CD4-positive, alpha-beta T cell treated with Interleukin-1 beta for 1 hour (primary cell): ENCODE results near the gene GINS2.

ENCODE experiments used
- DNase-seq, 2 donors: peaks; one replicate each; pipeline ENCODE4 v3.0.0-alpha.2; 2020 to 2022

Gene GINS2

GRCh38 chr16:85652431-85653221 is 36.1 kb downstream of the GINS2 start:
- DNase-seq: peak in 1 of 2 donors; percentile 22

- no peak for DNase-seq
These were observed 36.9 kb downstream of the GINS2 start for GRCh38 chr16:85651629-85652430.

GRCh38 chr16:85650844-85651628 is 37.7 kb downstream of the GINS2 start:
- DNase-seq: no peak

DNA sequence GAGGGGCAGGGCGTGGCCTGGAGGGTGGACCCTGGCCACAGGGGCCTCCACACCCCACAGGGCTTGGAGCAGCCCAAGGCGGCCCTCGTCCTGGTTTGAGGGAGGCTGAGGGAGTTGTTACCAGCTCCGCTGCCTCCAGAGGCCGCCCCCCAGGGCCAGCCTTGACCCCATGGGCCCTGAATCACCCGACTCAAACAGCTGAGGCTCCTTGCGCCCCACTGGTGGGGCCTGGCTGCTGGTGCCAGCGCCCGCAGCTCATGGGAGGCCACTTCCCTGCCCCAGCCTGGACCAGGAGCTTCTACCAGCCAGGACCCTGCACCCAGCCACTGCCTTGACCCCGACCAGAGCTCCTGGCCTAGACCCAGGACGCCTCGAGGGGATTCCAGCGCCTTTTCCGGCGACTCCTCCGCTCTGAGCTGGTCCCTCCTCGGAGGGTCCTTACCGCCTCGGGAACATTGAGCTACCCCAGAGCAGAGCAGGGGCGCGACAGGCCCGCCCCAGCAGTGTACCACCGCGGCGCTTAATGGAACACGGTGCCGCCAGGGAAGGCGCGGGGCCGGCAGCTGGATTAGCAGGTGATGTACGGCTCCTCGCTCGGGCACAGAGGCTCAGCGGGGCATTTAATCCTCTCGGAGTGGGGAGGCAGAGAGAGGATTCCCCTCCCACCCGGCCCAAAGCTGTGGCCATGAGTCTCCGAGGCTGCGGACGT is 38.5 kb downstream of the GINS2 start:
- no peak for DNase-seq

DNA sequence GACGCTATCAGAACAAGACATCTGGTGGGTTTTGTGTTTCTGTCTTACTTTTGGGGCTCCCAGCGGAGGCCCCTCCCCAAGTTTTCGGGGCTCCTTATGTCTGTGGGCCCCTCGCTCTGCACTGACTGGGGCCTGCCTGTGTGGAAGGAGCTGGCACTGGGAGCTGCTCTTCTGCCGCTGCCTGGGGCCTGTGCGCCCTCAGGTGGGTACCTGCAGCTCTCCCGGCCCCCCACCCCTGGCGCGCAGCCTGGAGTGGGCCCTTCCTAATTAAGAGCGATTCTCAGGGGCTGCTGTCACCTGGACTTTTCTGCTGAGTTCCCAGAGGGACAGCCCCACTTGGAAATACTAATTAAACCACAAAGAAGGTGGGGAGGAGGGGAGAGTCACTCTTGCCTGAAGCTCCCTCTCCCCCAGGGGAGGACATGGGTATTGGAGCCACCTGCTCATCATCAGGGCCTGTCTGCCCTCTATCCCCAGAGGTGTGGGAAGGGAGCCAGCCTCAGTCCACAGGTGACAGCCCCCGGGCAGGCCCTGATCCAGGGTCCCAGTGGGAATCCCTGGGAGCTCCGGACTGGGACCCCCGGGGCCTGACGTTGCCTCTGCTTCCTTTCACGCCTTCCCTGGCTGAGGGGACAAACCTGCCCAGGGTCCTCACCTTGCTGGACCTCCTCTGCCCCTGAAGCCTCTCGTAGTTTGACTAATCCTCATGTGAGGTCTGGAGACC is 39.2 kb downstream of the GINS2 start:
- no peak for DNase-seq

DNA sequence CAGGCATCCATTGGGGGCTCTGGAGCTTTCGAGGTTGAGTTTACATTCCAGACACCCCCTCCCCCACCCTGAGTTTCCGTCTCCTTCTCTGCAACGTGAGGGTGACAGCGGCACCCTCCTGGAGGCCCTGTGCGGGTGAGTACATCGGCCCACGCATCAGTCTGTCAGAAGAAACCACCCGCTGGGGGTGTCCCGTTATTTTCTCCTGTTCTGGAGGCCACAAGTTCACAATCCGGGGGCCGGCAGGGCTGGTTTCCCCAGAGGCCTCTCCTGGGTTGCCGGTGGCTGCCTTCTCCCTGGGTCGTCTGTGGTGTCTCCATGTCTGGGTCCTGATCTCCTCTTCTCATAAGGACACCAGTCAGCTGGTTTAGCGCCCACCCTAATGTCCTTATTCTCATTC is 39.9 kb downstream of the GINS2 start:
- DNase-seq: no peak

- no peak for DNase-seq
These were observed 40.6 kb downstream of the GINS2 start for GRCh38 chr16:85648070-85648714.

- no peak for DNase-seq
These were observed 41.8 kb downstream of the GINS2 start for GRCh38 chr16:85646976-85647375.

DNA sequence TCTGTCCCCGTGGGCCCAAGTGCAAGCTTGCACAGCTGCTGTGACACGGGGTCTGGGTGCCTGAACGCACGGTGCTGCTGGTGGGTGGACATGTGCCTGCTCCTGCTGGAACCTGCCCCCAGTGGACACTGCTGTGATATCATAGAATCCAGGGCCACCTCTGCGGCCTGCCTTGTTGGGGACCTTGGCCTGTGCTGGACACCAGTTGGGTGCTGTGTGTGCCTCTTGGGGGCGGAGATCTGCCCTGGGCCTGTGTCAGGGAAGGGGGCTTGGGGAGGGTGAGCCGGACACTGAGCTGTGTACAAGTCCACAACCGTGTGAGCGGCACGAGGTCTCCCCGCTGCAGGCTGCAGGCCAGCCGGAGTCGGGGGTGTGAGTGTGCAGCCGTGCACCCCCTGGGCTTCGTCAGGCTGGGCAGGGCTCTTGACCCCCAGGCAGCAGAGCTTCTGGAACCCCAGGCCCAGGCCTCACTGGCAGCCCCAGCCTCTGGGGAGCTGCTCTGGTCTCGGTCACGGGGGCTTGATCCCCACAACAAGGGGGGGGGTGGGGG is 42.3 kb downstream of the GINS2 start:
- DNase-seq: no peak

DNA sequence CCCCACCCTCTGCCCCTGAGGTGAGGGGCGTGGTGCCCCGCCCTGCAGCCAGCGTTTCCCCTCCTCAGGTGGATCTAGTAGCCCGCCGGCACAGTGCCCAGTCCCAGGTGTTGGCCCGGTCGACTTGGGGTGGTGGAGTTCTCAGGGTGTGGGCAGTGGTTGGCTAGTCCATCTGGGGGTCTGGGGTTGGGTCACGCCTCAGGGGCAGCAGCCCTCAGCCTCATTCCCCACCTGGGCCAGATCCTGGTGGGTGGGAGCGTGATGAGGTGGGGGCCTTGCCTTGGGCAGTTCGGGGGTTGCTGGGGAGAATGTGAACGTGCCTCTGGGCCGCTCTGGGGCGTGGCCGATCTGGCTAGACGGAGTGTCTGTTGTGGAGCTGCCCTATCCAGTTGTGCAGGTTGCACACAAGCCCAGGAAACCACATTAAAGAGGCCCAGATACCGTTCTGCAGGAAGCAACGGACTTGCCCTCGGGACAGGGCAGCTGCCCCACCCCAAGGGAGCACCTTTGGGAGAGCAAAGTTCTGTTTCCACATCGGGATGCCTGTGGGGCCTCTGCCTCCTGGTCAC is 43.6 kb downstream of the GINS2 start:
- no peak for DNase-seq

DNA sequence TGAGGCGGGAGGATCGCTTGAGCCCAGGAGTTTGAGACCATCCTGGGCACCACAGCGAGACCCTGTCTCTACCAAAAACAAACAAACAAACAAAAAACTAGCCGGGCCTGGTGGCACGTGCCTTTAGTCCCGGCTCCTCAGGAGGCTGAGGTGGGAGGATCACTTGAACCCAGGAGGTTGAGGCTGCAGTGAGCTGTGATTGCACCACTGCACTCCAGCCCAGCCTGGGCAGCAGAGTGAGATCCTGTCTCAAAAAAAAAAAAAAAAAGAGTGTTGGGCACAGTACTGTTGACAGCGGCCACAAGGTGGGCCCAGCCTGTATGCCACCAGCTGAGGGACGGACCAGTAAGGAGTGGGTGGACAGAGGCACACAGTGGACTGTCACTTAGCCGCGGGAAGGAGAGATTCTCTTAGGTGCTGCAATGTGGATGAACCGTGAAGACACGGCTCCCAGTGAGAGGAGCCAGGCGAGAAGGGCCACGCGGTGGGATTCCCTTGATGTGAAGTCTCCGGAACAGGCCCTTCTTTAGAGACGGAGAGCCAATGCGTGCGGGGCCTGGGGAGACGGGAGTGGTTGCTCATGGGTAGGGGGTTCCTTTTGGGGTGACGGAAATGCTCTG is 44.6 kb downstream of the GINS2 start:
- no peak for DNase-seq

DNA sequence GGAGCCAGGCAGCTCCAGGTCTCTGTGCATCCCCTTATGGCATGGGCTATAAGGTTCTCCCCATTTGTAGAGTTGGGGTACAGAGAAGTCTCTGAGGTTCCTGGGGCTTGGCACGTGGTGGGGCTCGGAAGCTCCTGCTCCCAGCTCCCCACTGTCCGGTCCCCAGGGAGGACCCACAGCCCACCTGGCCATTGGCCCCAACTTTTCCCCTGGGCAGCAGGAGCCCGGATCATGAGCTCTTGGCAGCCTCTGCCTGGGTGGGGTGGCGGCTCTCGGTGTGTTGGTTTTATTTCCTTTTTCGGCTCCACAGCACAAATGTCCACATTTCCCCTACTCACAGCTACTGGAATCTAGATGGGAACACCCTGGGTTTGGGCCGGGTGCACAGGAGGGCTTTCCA is 45.1 kb downstream of the GINS2 start:
- no peak for DNase-seq

DNA sequence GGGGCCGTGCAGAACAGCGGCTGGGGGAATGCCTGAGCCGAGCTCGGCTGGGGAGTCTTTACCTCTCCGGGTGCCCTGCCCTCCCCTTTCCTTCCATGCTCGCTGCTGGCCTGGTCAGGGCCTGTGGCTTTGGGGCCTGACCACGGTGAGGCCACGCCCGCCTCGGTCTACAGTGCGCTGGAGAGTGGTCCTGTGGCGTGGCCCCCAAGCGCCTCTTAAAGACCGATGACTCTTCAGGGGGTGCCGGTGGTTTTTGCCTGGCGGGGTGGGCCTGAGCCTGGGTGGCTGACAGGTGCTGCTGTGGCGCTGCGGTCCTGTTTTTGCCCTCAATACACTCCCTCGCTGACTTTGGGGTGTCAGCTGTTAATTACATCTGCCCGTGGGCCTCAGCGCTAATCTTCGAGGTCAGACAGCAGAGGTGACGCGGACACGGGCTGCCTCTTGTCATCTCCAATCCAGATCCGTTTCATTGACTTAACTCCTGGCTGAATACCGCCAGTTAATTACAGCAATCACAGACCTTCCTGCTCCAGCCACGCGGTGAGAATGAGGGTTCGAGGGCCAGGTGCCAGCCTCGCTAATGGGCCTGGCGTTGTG is 45.9 kb downstream of the GINS2 start:
- DNase-seq: no peak

DNA sequence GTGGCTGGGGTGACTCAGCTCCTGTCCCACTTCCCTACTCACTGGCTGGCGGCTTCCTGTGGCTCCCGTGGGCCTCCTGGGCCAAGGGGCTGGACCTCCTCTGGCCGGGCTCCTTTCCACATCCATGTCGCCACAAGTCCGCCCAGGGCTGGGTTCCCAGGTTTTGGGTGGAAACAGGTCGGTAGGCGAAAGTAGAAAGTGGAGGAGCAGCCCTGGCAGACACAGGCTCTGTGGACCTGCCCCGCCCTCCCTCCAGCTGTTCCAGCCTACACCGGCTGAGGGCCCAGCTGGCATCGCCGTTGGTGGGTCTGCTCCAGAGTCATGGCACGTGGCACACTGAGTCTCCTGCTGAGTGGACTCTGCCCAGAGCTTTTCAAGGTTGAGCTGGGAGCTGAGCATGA is 47.0 kb downstream of the GINS2 start:
- no peak for DNase-seq

- no peak for DNase-seq
These were observed 47.4 kb downstream of the GINS2 start for GRCh38 chr16:85641305-85641704.

DNA sequence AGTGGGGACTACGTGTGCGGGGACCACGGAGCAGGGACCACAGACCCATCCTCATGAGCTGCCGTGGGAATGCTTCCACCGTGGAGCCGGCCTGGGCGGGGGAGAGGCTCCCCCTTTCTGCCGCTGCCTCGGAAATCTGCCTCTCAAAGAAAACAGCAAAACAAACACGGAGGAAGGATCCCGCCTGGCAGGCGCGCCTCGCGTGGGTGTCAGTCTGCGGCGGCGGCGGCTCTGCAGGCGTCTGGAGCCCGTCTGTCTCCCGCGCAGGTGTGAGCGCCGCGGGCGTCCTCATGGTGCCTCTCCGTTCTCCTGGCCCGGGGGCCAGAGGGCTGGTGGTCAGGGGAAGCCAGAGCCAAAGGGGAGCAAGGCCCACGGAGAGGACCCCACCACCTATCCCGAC is 48.2 kb downstream of the GINS2 start:
- DNase-seq: no peak

GRCh38 chr16:85640254-85640558 is 48.5 kb downstream of the GINS2 start:
- DNase-seq: no peak

DNA sequence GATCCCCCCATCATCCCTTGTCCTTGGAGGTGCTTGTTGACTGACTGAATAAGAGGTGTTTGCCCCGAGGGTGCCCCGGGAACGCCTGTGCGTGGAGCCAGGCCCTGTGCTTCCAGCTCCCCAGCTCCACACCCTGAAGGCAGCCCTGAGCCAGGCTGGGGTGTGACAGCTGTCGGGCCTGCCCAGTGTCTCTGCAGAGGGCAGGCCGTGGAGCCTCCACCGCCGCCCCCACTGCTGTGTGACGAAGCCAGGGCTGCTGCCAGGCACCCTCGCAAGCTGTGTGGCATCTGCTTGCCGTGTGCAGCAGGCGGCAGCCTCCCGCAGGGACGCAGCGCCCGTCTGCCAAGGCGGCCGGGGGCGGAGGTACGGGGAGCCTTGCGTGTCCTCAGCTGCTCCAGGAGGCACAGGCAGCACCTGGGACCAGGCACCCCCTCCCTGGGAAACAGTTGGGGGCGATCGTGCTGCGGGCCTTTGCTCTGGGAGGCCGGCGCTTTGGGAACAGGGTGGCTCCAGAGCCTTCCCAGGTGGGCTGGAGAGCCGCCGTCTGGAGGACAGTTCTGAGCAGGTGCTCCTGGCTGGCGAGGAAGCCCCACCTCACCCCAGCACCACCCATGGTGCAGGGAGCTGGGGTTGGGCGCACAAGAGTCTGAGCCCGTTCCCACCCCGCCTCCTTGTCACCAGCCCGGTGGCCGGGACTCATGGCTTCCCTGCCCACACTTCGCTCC is 49.1 kb downstream of the GINS2 start:
- DNase-seq: no peak

DNA sequence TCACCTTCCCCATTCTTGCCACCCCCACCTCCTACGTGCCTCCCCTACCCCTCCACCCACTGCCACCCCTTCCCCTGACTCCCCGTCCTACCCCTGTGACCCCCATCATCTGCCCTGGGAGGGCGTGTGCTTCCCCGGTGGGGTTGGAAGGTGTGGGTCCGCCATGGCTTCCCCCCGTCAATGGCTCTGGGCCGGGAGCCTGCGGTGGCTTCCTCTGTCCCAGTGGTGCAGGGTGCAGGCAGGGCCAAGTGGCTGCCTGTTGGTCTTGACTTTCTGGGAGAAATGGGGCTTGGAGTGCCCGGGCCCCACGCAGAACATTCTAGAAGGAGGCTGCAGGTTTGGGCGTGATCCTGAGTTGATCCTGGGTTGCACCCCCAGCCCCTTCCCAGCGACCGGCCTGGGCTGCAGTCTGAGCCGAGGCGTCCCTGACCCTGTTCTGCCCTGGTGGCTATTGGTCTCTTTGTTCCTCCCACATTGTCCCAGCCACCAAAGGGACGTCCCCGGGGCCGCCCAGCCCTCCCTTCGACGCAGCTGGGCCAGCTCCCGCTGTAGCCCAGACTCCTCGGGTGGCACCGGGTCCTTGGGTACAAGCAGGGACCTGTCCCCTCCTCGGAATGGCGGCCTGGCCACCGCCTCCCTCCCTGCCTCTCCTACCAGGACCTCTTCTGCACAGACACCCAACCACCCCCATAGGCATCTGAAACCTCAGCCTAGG is 49.9 kb downstream of the GINS2 start:
- no peak for DNase-seq
